ENCODE measurements around the gene CD151. TPM values are rescaled to one million over a fixed set of nuclear protein-coding genes. Genes with fewer than 3 reads are reported as not detected.

Gene CD151
- total and polyA plus RNA-seq, 5 donors = 406 to 671 (median 470) TPM

GRCh38 chr11:831118-831864 lies 1.5 kb upstream of the CD151 start:
- H3K9me3 ChIP-seq (ENCODE audit: control insufficient read depth, low read length) = no peaks in the 10 kb centered on the region
- intact Hi-C loops (cut with DNase I) = no loop called here
- peaks cover 9% of the 10 kb centered on the region for H3K4me1 ChIP-seq (ENCODE audit: control insufficient read depth, insufficient read depth, low read length)
- no peak overlapping the region for H3K27ac ChIP-seq (ENCODE audit: low read length)
- 67% methylated on average over 31 of the region's 31 CpGs for WGBS
- no peak for ATAC-seq
- H3K4me3 ChIP-seq (ENCODE audit: low read length) = no peak overlapping the region
- no peaks in the 10 kb centered on the region for H3K27me3 ChIP-seq (ENCODE audit: control insufficient read depth, insufficient read depth)
- peak in 2 of 3 donors; percentile 69 to 72 for DNase-seq

- Histone ChIP-seq H3K9me3 (ENCODE audit: control insufficient read depth, low read length) (no peaks in the 10 kb centered on the region), H3K4me3 (ENCODE audit: low read length) (peak overlapping the region; percentile 71), H3K27ac (ENCODE audit: low read length) (peak overlapping the region; percentile 37), H3K4me1 (ENCODE audit: control insufficient read depth, insufficient read depth, low read length) (peaks cover 9% of the 10 kb centered on the region), H3K27me3 (ENCODE audit: control insufficient read depth, insufficient read depth) (no peaks in the 10 kb centered on the region)
- no peak for ATAC-seq
- intact Hi-C loops (cut with DNase I) = no loop called here
- DNase-seq = peak in 2 of 3 donors; percentile 60 to 69
- 70% methylated on average over 23 of the region's 23 CpGs for WGBS
Measured at GRCh38 chr11:831961-832528, 707 bp upstream of the CD151 start.

GRCh38 chr11:833114-833791 lies 501 bp downstream of the CD151 start:
- intact Hi-C loops (cut with DNase I) = no loop called here
- no peaks in the 10 kb centered on the region for H3K27me3 ChIP-seq (ENCODE audit: control insufficient read depth, insufficient read depth)
- ATAC-seq (peak; percentile 17 to 33), DNase-seq (peak; percentile 81 to 89 (median 87))
- peak overlapping the region; percentile 71 for H3K4me3 ChIP-seq (ENCODE audit: low read length)
- no peaks in the 10 kb centered on the region for H3K9me3 ChIP-seq (ENCODE audit: control insufficient read depth, low read length)
- WGBS = under 1% methylated on average over 53 of the region's 55 CpGs
- peaks cover 9% of the 10 kb centered on the region for H3K4me1 ChIP-seq (ENCODE audit: control insufficient read depth, insufficient read depth, low read length)
- peak overlapping the region; percentile 93 for H3K27ac ChIP-seq (ENCODE audit: low read length)

GRCh38 chr11:833849-834311 lies 1.1 kb downstream of the CD151 start:
- intact Hi-C loops (cut with DNase I) = no loop called here
- Histone ChIP-seq H3K9me3 (ENCODE audit: control insufficient read depth, low read length) (no peaks in the 10 kb centered on the region), H3K27me3 (ENCODE audit: control insufficient read depth, insufficient read depth) (no peaks in the 10 kb centered on the region), H3K4me3 (ENCODE audit: low read length) (peak overlapping the region; percentile 71), H3K27ac (ENCODE audit: low read length) (peak overlapping the region; percentile 93), H3K4me1 (ENCODE audit: control insufficient read depth, insufficient read depth, low read length) (peaks cover 9% of the 10 kb centered on the region)
- ATAC-seq (no peak), DNase-seq (peak in 1 of 3 donors; percentile 69)
- 46% methylated on average over 9 of the region's 9 CpGs for WGBS

GRCh38 chr11:834371-835316 lies 1.9 kb downstream of the CD151 start:
- ATAC-seq (peak; percentile 33 to 36), DNase-seq (peak; percentile 81 to 92 (median 85))
- 26% methylated on average over 31 of the region's 31 CpGs for WGBS
- Histone ChIP-seq H3K27ac (ENCODE audit: low read length) (peak overlapping the region; percentile 93), H3K4me1 (ENCODE audit: control insufficient read depth, insufficient read depth, low read length) (peaks cover 8% of the 10 kb centered on the region), H3K9me3 (ENCODE audit: control insufficient read depth, low read length) (no peaks in the 10 kb centered on the region), H3K27me3 (ENCODE audit: control insufficient read depth, insufficient read depth) (no peaks in the 10 kb centered on the region), H3K4me3 (ENCODE audit: low read length) (no peak overlapping the region)
- intact Hi-C loops (cut with DNase I) = no loop called here

- DNase-seq (no peak), ATAC-seq (no peak)
- no peak overlapping the region for H3K4me3 ChIP-seq (ENCODE audit: low read length)
- intact Hi-C loops (cut with DNase I) = no loop called here
- peaks cover 12% of the 10 kb centered on the region for H3K4me1 ChIP-seq (ENCODE audit: control insufficient read depth, insufficient read depth, low read length)
- WGBS = 89% methylated on average over 14 of the region's 14 CpGs
- H3K27me3 ChIP-seq (ENCODE audit: control insufficient read depth, insufficient read depth) = no peaks in the 10 kb centered on the region
- H3K9me3 ChIP-seq (ENCODE audit: control insufficient read depth, low read length) = no peaks in the 10 kb centered on the region
- H3K27ac ChIP-seq (ENCODE audit: low read length) = no peak overlapping the region
Measured at GRCh38 chr11:836274-836673, 3.5 kb downstream of the CD151 start.

GRCh38 chr11:836700-837099 lies 3.9 kb downstream of the CD151 start:
- Histone ChIP-seq H3K27ac (ENCODE audit: low read length) (no peak overlapping the region), H3K27me3 (ENCODE audit: control insufficient read depth, insufficient read depth) (no peaks in the 10 kb centered on the region), H3K4me1 (ENCODE audit: control insufficient read depth, insufficient read depth, low read length) (peaks cover 12% of the 10 kb centered on the region), H3K4me3 (ENCODE audit: low read length) (no peak overlapping the region), H3K9me3 (ENCODE audit: control insufficient read depth, low read length) (no peaks in the 10 kb centered on the region)
- DNase-seq (no peak), ATAC-seq (no peak)
- intact Hi-C loops (cut with DNase I) = no loop called here
- WGBS = 87% methylated on average over 9 of the region's 9 CpGs

- peaks cover 9% of the 10 kb centered on the region for H3K4me1 ChIP-seq (ENCODE audit: control insufficient read depth, insufficient read depth, low read length)
- no peak for ATAC-seq
Measured at GRCh38 chr11:837189-837989, 4.6 kb downstream of the CD151 start.

GRCh38 chr11:837990-838307 lies 5.2 kb downstream of the CD151 start:
- intact Hi-C loops (cut with DNase I) = no loop called here

More at GRCh38 chr11:837189-837989, 4.6 kb downstream of the CD151 start:
- Histone ChIP-seq H3K4me3 (ENCODE audit: low read length) (no peak overlapping the region), H3K27ac (ENCODE audit: low read length) (no peak overlapping the region), H3K27me3 (ENCODE audit: control insufficient read depth, insufficient read depth) (no peaks in the 10 kb centered on the region), H3K9me3 (ENCODE audit: control insufficient read depth, low read length) (no peaks in the 10 kb centered on the region)
- no peak for DNase-seq
- intact Hi-C loops (cut with DNase I) = no loop called here
- 83% methylated on average over 22 of the region's 22 CpGs for WGBS

More at GRCh38 chr11:837990-838307, 5.2 kb downstream of the CD151 start:
- 70% methylated on average over 8 of the region's 8 CpGs for WGBS
- no peak overlapping the region for H3K4me3 ChIP-seq (ENCODE audit: low read length)
- H3K9me3 ChIP-seq (ENCODE audit: control insufficient read depth, low read length) = no peaks in the 10 kb centered on the region
- ATAC-seq (no peak), DNase-seq (no peak)
- H3K27me3 ChIP-seq (ENCODE audit: control insufficient read depth, insufficient read depth) = no peaks in the 10 kb centered on the region
- no peak overlapping the region for H3K27ac ChIP-seq (ENCODE audit: low read length)
- peaks cover 9% of the 10 kb centered on the region for H3K4me1 ChIP-seq (ENCODE audit: control insufficient read depth, insufficient read depth, low read length)
